ENCODE measurements around the gene ISG20L2. TPM values are rescaled to one million over a fixed set of nuclear protein-coding genes. Genes with fewer than 3 reads are reported as not detected.
"Not testable (repeated sequence)": the region's sequence is repeated elsewhere in the genome, so short reads cannot be mapped to it uniquely, and the experiment has no call there.

Gene ISG20L2
- total RNA-seq, 1 donor from 2014 or later, result 36.9 TPM

DNA sequence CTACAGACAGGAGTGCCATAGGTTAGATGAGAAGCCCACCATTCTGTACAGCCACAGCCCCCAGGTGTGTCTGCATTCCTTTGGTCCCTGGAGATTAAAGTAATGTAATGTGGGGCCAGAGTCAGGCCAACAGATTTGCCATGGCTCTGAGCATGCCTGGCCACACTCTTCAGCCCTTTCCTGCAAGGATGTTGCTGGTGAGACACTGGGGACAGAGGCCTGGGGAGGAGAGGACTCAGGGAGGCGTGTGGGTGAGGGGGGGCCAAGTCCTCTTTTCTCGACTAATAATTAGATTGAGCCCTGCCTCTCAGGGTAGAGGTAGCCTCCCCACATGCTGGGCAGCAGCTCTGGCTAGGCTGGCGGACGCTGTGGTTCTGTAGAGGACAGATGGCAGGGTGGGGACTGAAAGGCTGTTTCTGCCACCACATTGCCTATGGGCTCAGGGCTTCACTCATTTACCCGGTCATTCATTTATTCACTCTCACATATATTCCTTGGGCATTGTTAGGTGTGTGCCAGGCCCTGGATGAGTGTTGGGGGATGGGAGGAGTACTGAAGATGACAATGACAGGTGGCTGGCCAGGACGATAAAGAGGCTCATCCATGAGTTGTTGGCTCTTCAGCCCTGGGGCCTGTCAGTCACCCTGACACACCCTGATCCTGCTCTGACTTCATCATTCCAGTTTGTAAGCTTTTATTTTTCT is 31.7 kb upstream of the ISG20L2 start:
- H3K36me3 Mint-ChIP-seq (ENCODE audit: insufficient read depth), result peaks cover 1% of the 10 kb centered on the region
- no peak overlapping the region for H3K4me3 Mint-ChIP-seq (ENCODE audit: low read depth)

DNA sequence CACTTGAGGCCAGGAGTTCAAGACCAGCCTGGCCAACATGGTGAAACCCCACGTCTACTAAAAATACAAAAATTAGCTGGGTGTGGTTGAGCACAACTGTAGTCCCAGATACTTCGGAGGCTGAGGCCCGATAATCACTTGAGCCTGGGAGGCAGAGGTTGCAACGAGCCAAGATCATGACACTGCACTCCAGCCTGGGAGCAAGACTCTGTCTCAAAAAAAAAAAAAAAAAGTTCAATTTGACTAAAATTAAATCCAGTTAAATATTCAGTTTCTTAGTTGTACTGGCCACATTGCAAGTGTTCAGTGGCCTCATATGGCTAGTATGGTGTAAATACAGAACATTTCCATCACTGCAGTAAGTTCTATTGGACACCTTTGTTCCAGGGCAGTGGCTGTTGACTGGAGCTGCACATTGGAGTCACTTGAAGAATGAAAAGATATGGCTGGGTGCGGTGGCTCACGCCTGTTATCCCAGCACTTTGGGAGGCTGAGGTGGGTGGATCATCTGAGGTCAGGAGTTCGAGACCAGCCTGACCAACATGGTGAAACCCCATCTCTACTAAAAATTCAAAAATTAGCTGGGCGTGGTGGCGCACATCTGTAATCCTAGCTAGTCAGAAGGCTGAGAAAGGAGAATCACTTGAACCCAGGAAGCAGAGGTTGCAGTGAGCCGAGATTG is 29.1 kb upstream of the ISG20L2 start:
- not testable (repeated sequence) for H3K27me3 Mint-ChIP-seq; H3K9me3 Mint-ChIP-seq (ENCODE audit: low read depth); H3K4me3 Mint-ChIP-seq (ENCODE audit: low read depth); H3K4me1 Mint-ChIP-seq (ENCODE audit: low read depth); H3K27ac Mint-ChIP-seq; H3K36me3 Mint-ChIP-seq (ENCODE audit: insufficient read depth); DNase-seq (ENCODE audit: low spot score, unreplicated experiment)

More for the DNA sequence above, 31.7 kb upstream of the ISG20L2 start:
- Mint-ChIP-seq H3K9me3 (ENCODE audit: low read depth) (no peaks in the 10 kb centered on the region), H3K27ac (no peak overlapping the region), H3K4me1 (ENCODE audit: low read depth) (no peaks in the 10 kb centered on the region), H3K27me3 (no peaks in the 10 kb centered on the region)
- no peak for DNase-seq (ENCODE audit: low spot score, unreplicated experiment)
- TF ChIP-seq, protein P1, sequence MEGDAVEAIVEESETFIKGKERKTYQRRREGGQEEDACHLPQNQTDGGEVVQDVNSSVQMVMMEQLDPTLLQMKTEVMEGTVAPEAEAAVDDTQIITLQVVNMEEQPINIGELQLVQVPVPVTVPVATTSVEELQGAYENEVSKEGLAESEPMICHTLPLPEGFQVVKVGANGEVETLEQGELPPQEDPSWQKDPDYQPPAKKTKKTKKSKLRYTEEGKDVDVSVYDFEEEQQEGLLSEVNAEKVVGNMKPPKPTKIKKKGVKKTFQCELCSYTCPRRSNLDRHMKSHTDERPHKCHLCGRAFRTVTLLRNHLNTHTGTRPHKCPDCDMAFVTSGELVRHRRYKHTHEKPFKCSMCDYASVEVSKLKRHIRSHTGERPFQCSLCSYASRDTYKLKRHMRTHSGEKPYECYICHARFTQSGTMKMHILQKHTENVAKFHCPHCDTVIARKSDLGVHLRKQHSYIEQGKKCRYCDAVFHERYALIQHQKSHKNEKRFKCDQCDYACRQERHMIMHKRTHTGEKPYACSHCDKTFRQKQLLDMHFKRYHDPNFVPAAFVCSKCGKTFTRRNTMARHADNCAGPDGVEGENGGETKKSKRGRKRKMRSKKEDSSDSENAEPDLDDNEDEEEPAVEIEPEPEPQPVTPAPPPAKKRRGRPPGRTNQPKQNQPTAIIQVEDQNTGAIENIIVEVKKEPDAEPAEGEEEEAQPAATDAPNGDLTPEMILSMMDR (IDR thresholded peaks at IDR 0.05; ENCODE audit: unreplicated experiment), result no peak

DNA sequence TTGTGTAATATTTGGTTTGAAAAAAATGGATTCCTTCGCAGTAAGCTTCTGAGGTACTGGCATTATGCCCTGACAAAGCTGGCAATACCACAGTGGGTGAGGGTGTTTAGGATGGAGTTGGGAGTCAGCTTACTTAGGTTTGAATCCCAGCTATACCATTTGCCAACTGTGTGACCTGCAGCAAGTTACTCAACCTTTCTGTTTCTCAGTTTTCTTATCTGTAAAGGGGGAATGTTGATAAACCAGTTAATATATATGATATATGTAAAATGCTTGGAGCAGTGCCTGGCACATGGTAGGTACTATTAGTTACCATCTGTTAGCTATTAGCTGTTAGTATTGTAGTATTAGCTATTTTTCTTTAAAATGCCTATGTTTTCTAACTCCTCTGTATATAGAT is 27.8 kb upstream of the ISG20L2 start:
- peaks cover 5% of the 10 kb centered on the region for H3K4me1 Mint-ChIP-seq (ENCODE audit: low read depth)
- no peaks in the 10 kb centered on the region for H3K27me3 Mint-ChIP-seq
- TF ChIP-seq, protein P1 (IDR thresholded peaks at IDR 0.05; ENCODE audit: unreplicated experiment), result no peak
- H3K36me3 Mint-ChIP-seq (ENCODE audit: insufficient read depth), result peaks cover 1% of the 10 kb centered on the region
- no peaks in the 10 kb centered on the region for H3K9me3 Mint-ChIP-seq (ENCODE audit: low read depth)
- no peak for DNase-seq (ENCODE audit: low spot score, unreplicated experiment)
- no peak overlapping the region for H3K4me3 Mint-ChIP-seq (ENCODE audit: low read depth)
- H3K27ac Mint-ChIP-seq, result no peak overlapping the region

DNA sequence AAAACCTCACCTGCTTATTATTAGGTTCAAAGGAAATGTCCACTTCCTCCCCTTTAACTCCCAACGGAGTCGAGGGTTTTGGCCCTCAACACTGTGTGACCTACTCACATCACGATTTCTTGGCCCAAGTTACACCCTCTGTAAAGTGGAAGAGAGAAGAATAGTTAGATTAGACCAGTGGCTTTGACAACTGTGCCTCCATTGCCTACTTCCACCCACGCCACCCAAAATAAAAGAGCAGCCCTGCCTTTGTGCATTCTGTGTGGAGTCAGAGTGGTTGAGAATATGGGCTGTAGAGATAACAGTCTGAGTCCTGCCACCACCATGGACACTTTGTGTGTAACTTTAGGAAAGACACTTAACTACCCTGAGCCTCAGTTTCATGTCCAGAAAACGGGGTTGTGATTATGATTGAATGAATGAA is 27.0 kb upstream of the ISG20L2 start:
- DNase-seq (ENCODE audit: low spot score, unreplicated experiment), result no peak
- TF ChIP-seq, protein P1 (IDR thresholded peaks at IDR 0.05; ENCODE audit: unreplicated experiment), result no peak
- Mint-ChIP-seq H3K9me3 (ENCODE audit: low read depth) (no peaks in the 10 kb centered on the region), H3K27ac (no peak overlapping the region), H3K4me1 (ENCODE audit: low read depth) (peaks cover 7% of the 10 kb centered on the region), H3K4me3 (ENCODE audit: low read depth) (no peak overlapping the region), H3K27me3 (no peaks in the 10 kb centered on the region), H3K36me3 (ENCODE audit: insufficient read depth) (peaks cover 1% of the 10 kb centered on the region)

DNA sequence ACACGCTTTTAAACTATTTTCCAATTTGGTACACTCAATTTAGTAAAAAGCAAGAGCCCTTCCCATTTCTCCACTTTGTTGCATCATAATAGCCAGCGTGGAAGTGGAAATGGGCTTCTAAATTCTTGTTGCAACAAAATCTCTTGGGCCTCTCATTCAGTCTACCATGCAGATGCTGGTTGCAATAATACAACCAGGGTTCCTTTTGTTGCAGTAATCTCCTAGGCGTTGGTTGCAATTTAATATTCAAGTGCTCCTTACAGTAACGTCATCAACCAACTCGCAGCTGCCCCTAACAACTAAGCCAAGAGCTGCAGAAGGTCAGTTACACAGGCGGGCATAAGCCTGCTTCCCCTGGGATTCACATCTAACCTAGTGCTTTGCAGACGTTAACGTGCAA is 25.7 kb upstream of the ISG20L2 start:
- Mint-ChIP-seq H3K27me3 (no peaks in the 10 kb centered on the region), H3K27ac (peak overlapping the region; percentile 37), H3K4me1 (ENCODE audit: low read depth) (peaks cover 20% of the 10 kb centered on the region), H3K4me3 (ENCODE audit: low read depth) (no peak overlapping the region), H3K9me3 (ENCODE audit: low read depth) (no peaks in the 10 kb centered on the region), H3K36me3 (ENCODE audit: insufficient read depth) (peaks cover under 1% of the 10 kb centered on the region)
- TF ChIP-seq, protein P1 (IDR thresholded peaks at IDR 0.05; ENCODE audit: unreplicated experiment), result no peak
- DNase-seq (ENCODE audit: low spot score, unreplicated experiment), result no peak
